SK-MEL-5 (cell line): Measurements from ENCODE around the gene MACC1. TPM values are rescaled to one million over a fixed set of nuclear protein-coding genes. Genes with fewer than 3 reads are reported as not detected.
"Not testable (repeated sequence)": the region's sequence is repeated elsewhere in the genome, so short reads cannot be mapped to it uniquely, and the experiment has no call there.

Experiments used
- DNase-seq: peaks from one replicate; pipeline ENCODE4 v3.0.0-alpha.2; 2016; ENCODE audit warnings: low read depth, low spot score
- in situ Hi-C: cut with HindIII; loops from 2 replicates; pipeline ENCODE4 v1.10.0; 2016; ENCODE audit warnings: low sequenced_read_pairs, high pct_unique_total_duplicates, low pct_unique_long_range_greater_than_20kb
- total RNA-seq: library from RNA; depleted of rRNA; stranded (reverse); fragments of >200 nt; shearing (Covaris generic); gene quantifications from 2 replicates; pipeline ENCODE4 v1.2.3, GENCODE V29; 2014

The MACC1 gene
- total RNA-seq, 1 experiment from 2014 or later, result 1.4 TPM

DNA sequence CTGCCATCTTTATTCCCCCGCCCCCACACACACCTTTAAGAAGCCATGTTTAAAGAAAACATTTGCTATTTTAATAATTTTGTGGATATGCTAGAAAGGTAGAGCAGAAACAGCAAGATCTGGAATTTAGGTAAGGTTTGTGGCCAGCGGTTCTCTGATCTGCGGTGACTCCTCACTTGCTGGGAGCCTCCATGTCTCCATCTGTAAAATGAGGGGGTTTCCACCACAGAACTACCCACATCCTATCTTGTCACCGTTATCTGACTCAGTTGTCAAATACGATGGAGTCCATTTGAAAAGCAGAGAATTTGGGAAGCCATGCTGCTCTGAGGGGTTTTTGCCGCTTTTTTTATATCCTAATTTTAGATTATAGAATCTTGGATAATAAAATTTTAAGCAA, 23.3 kb downstream of the MACC1 start:
- no peak for DNase-seq
- in situ Hi-C loops, result no loop called here

DNA sequence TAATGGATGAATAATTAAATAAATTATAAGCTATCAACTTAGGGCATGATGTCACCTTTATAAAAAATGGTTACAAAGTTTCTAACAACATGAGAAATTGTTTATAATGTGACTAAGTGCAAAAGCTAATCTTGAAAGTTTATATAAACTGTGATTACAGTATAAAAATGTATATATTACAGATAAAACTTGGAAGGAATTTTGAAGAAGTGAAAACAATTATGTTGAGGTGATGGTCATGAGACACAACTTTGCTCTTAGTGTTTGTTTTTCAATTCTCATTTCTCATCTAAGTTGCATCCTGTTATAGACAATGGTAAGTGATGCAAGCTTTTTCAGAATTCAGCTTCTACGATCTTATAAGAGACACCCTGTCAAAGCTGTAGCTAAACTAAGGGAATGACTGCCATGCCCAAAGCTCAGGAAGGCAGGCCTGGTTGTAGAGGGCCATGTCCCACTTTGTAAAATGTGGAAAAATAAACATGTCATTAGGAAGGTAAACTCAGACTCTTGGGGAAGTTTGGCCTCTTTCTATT, 23.9 kb downstream of the MACC1 start:
- DNase-seq, result no peak
- in situ Hi-C loops, result no loop called here

DNA sequence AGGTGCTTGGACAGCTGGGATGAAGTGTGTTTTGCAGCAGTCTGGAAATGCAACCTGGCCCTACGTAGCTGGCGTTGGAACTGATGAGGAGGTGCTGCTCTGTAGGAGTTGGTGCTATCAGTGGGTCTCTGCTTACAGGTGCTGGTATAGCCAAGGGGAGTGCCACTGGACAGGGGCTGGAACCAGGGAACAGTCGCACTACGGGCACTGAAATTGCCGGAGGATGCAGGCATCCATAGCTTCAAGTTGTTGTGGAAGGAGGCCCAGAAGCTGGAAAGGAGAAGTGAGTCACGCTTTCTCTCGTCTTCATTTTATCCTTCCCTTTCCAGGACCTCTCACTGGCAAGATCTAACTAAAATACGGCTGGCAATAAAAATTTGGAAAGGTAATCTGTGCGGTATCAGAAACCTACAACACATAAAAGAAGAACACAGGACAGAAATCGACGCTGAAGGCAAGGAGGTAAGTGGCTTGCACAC, 25.8 kb downstream of the MACC1 start:
- no peak for DNase-seq
- in situ Hi-C loops, result no loop called here

DNA sequence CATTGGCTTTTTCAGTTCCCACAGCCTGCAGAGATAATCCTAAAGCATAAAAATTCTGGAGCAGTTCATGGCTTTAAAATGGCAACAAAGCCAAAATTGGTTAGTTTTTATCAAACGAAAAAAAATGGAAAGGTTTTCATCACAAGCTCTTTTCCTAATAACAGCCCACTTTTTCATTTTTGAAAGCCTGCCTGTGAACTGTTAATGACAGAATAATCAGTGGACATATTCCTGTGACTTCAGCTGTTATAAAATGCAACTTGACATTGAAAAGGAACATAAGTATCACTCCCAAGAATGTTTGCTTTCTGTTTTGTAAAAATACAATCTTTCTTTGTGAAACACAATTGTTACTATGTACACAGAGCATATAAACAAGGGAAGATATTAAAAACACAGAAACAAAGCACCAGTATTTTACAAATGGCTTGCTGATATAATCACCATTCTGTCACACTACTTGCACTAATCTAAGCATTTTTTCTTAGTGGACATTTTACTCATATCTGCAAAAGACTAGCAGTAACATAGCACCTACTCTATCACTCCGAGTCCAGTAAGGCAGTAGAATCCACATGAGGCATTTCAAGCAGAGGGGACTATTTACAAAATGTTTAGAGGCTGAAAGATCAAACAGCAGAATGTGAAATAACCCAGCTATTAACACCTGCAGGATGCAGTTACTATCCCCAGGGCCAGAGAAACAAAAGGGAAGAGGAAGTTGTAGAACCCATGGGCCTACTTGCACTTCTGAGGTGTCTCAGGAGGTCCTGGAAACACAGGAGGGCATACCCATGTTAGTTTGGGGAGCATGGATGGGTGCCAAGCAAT, 26.4 kb downstream of the MACC1 start:
- in situ Hi-C loops, result no loop called here
- DNase-seq, result no peak

DNA sequence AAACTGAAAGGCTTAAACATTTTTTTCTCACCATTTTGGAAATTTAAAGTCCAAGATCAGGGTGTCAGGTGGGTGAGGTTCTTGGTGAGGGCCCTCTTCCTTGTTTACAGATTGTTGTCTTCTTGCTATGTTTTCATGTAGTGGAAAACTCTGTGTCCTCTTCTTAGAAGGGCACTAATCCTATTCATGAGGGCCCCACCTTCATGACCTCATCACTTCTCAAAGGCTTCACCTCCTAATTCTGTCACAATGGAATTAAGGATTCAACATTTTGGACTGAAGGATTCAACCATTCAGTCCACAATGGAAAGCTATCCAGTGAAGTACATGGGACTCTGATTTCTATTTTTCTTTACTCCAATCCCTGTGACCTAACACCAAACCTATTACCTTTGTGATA, 27.3 kb downstream of the MACC1 start:
- in situ Hi-C loops, result no loop called here
- no peak for DNase-seq

DNA sequence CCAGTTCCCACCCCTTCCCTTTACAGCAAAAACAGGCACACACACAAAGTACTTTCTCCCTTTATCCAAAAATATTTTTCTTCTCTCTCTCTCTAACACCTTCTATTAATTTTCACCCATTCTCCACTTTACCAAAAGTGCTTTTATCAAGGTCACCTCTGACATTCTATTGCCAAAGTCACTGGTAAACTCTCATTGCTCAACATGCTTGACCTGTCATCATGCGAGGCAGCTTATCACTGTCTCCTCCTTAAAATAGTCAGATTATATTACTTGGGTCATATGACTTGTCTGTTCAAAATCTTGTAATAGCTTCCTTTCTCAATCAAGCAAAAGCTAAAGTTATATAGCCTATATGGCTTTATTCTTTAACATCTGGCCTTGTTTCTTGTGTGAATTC, 28.6 kb downstream of the MACC1 start:
- in situ Hi-C loops, result no loop called here
- no peak for DNase-seq

DNA sequence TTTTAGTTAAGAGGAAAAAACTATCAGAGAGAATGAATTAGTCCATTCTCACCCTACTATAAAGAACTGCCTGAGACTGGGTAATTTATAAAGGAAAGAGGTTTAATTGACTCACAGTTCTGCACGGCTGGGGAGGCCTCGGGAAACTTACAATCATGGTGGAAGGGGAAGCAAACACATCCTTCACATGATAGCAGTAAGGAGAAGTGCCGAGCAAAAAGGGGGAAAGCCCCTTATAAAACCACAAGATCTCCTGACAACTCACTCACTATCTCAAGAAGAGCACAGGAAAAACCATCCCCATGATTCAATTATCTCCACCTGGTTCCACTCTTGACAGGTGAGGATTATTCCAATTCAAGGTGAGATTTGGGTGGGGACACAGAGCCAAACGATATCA, 29.3 kb downstream of the MACC1 start:
- DNase-seq, in situ Hi-C loops: not testable (repeated sequence)

DNA sequence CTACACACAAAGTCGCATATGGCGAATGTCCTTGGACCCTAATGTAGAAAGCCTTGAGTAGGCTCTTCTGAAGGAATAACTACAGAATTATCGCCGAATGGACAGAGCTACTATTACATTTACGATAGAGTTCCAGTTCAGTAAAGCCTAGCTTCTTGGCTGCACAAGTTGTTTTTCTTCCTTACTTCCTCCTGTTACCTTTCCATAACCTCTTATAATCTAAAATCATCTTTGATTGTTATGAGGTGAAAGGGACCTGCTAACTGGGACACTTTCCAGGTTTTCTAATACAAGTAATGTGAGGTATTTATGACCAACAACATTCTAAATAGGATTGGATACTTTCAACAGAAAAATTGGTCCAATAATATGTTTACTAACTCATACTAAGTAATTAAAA, 31.2 kb downstream of the MACC1 start:
- no peak for DNase-seq
- in situ Hi-C loops, result no loop called here

DNA sequence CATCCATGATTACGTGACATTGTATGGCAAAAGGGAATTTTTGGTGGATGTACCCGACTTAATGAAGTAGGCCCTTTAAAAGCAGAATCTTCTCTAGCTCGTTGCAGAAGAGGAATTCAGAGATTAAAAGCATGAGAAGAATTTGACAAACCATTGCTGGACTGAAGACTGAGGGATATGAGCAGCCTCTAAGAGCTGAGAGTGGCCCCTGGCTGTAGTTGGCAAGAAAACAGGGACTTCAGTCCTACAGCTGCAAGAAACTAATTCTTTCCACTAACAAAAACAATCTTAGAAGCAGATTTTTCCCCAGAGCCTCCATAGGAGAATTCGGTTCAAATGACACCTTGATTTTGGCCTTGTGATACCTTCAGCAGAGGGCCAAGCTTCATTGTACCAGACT, 34.1 kb downstream of the MACC1 start:
- in situ Hi-C loops, result no loop called here
- no peak for DNase-seq

DNA sequence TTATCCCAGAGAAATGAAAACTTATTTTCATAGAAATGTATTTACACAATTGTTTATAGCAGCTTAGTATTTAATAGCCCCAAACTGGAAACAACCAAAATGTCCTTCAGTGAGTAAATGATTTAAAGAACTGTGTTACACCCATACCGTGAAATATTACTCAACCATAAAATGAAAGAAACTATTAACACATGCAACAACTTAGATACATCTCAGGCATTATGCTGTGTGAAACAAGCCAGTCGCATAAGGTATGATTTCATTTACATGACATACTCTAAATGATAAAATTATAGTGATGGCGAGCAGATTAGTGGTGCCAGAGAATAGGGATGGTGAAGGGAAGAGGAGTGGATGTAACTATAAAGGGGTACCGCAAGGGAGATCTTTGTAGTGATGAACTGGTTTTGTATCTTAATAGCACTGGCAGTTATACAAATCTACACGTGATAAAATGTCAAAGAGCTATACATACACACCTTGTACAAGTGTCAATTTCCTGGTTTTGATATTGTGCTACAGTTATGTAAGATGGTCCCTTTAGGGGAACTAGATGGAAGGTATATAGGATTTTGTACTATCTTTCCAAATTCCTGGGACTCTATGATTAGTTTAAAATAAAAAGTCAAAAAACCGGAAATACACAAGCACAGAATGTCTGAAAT, 40.5 kb downstream of the MACC1 start:
- in situ Hi-C loops, result no loop called here
- DNase-seq, result no peak

DNA sequence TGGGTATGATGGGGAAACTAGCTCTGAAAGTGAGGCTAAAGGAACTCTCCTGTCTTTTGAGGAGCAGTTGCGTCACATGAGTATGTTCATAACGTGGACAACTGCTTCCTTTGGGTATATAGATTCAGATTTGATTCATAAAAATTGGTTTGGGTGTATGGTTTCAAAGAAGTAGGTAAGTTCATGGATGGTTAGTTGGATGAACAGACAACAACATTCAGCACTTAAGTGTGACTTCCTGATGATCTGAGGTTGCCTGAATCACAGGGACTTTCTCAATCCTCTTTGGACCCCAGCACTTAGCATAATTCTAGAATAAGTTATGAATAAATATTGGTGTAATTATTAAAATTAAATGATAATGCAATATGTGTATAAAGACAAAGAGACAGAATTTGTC, 43.4 kb downstream of the MACC1 start:
- in situ Hi-C loops, result no loop called here
- DNase-seq, result no peak

DNA sequence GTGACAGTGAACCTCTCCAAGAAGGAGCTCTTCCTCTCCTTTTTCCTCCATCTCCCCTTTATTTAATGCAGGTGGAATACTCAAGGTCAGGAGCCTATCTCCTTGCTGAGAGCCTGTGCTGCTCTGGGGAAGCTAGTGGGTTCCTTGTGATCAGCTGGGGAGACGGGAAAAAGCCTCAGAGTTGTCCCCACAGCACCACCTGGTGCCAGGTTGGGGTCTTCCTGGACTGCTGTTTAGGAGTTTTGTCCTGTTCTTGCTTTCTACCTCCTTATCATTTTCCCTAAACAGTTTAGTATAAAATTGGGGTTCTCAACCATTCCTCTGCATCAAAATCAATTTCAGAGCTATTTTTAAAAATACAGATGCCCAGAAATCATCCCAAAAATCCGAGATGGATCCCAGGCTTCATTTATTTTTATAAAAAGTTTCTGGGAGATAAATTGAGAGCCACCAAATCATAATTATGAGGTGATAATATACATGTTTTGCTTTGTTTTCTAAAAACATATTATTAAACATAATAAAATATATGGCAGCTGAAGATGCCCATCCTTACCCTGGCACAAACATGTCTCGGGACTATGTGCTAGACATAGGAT, 44.3 kb downstream of the MACC1 start:
- peak; percentile 90 for DNase-seq
- in situ Hi-C loops, result no loop called here

DNA sequence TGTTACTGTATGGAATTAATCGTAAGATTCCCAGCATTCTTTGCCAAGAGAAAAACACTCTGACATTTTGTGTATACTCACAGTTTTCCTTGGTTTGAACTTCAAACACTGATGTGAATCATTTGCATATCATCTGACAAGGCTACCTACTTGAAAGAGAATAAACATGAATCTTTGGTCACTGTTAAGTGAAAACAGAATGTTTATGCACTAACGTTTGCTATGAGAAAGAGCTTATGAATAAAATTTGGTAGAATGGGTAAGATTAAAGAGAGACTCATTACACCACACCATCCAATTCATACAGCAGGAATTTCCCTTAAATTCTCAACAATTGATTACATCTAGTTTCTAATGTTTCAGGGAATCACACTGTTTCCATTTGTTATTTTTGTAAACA, 46.6 kb downstream of the MACC1 start:
- in situ Hi-C loops, result no loop called here
- no peak for DNase-seq

DNA sequence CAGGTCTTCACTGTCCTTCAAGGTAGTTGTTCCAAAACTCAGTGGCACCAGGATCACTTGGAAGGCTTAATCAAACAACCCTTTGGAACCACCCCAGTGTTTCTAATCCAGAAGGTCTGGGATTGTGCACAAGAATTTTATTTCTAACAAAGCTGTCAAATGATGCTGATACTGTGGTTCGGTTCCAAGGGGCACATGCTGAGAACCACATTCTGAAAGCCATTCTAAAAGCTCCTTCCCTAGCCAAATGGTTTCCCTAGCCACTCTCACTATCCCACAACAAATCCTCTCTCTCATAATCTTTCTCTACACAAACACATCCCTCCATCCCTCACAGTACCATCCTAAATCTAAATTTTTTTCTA, 52.1 kb downstream of the MACC1 start:
- no peak for DNase-seq
- in situ Hi-C loops, result no loop called here

DNA sequence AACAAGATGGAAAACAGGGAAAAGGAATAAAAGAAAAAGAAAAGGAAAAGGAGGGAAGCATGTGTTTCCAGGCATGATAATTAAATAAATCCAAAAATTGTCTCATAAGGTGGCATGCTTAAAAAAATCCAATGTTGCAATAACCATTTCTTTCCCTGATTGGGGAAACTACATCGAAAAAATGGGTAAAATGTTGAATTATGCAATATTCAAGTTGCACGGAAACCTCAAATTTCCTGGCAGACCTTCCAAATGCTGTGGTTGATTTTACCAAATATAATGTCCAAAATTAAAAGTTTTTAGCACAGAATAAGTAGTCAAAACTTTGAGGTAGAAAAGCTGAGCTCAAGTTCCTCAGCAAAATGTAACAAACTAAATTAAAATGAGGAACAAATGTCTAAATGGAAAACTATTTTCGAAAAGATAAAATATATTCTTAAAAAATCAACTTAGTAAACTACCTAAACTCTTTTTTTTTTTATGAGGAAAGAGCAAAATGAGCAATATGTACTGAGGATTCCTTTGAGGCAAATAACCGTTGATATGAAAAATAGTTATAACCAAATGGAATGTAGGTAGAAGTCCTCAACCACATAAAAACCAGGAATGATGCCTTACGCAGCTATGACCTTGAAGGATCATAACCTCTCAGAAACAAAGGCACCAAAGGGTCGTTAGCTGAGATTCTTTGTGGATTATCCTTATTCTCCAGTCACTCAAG, 52.6 kb downstream of the MACC1 start:
- DNase-seq, result no peak
- in situ Hi-C loops, result no loop called here

DNA sequence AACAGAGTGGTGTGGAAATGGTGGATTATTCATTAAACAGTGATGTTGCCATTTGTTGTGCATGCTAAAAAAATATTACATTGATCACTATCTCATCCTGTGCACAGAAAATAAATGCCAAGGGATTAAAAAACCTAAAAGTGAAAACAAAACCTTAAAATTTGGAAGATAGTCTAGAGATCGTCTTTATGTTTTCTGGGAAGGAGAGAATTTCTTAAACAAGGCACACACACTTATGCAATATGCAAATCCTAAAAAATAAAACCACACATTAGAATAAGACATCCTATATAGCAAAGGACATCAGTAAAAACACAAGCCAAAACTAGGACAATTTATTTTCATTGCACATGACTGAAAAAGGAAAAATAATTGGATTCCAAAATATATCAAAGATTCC, 54.5 kb downstream of the MACC1 start:
- in situ Hi-C loops, result no loop called here
- DNase-seq, result no peak

DNA sequence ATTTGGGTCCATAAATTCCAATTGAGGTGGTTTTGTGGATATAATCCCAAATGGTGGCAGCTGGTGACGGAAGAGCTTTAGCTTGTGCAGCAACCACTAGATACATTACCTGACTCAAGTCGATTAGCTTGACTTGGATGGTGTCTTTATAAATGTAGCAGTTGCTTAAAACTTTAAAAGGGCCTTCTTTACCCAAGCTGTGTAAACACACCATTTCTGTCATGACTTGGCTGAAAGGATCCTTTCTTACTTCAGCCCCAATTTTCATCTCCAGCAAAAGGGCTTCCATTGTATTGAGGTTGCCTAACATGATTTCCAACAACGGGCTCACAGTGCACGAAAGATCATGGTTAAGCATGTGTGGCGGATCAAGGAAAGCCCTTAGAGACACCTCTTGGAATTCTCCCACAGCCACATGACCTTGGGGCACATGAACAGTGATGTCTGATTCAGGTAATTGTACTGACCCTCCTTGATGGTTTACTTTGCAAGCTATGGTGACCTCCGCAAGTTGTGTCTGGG, 57.9 kb downstream of the MACC1 start:
- DNase-seq, result peak; percentile 100
- in situ Hi-C loops, result no loop called here

DNA sequence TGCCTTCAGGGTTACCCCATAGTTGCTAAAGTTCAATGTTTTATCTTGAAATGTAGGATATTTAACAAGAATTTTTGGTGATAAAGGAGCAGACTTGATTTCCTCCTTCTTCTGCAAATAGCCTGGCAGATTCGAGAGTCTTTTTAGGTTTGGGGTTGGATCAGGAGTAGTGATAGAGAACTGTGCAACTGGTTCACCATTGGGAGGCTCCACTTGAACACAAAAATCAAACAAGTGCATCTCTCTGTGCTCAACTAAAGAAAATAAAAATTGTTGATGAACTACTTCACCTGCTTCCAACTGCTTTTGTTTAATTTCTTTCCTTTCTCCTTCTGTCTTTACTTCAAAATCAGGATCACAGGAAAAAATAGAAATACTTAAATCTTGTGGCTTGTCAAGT, 58.5 kb downstream of the MACC1 start:
- DNase-seq, result peak; percentile 82
- in situ Hi-C loops, result no loop called here
